IPS DF 6.9 (cell line): ENCODE results near the gene TACC2.

Experiments
- DNase-seq: peaks from one replicate; pipeline ENCODE4 v3.0.0-alpha.2; 2013; ENCODE audit warnings: low read depth, low spot score
- H3K27ac ChIP-seq: one replicate; pipeline ENCODE4 v1.5.1; 2013; ENCODE audit warnings: low read length, control low read depth
- H3K27me3 ChIP-seq: 2 replicates; pipeline ENCODE4 v1.6.1; 2013; ENCODE audit warnings: mild to moderate bottlenecking, low read length; ENCODE audit not compliant: control insufficient read depth, insufficient read depth
- H3K36me3 ChIP-seq: 2 replicates; pipeline ENCODE4 v1.6.1; 2013; ENCODE audit warnings: low read length; ENCODE audit not compliant: control insufficient read depth, insufficient read depth
- H3K4me1 ChIP-seq: 2 replicates; pipeline ENCODE4 v1.6.1; 2013; ENCODE audit warnings: low read length; ENCODE audit not compliant: control insufficient read depth, insufficient read depth
- H3K4me3 ChIP-seq: 2 replicates; pipeline ENCODE4 v1.5.1; 2013; ENCODE audit warnings: mild to moderate bottlenecking, low read length
- H3K9me3 ChIP-seq: 2 replicates; pipeline ENCODE4 v1.6.1; 2013; ENCODE audit warnings: low read length, inconsistent platforms; ENCODE audit not compliant: control insufficient read depth, insufficient read depth
- WGBS: extraction: QIAGEN DNeasy Blood & Tissue Kit; methylation state at CpG from one replicate; pipeline ENCODE4 v1.1.7; 2013; ENCODE audit warnings: mixed read lengths, missing lambda C conversion rate; ENCODE audit not compliant: insufficient read length, insufficient coverage; 5-methylcytosine and 5-hydroxymethylcytosine counted together

TACC2 gene

DNA sequence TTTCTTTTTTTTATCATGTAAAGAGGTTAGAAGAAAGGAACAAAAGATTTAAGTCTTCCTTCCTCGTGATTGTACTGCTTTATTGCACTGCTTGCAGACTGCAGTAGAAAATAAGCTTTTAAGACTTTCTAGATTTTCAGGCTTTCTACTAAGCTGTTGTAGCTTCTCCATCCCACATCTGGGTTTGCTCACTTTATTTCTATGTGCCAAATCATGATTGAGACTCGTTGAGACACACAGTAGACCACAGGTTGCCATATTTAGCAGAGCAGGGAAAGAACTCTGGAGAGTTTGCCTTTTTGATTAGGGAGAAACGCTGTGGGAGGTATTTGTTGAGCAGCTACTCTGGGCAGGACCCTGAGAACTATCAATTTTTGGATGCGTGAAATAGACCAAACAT lies 192.9 kb downstream of the TACC2 start:
- Histone ChIP-seq H3K4me3 (no peak overlapping the region), H3K27ac (no peak overlapping the region), H3K36me3 (no peaks in the 10 kb centered on the region), H3K27me3 (no peaks in the 10 kb centered on the region), H3K9me3 (no peaks in the 10 kb centered on the region), H3K4me1 (peaks cover 18% of the 10 kb centered on the region)
- WGBS = no CpG with 5 or more reads among the region's 4 CpGs
- no peak for DNase-seq

DNA sequence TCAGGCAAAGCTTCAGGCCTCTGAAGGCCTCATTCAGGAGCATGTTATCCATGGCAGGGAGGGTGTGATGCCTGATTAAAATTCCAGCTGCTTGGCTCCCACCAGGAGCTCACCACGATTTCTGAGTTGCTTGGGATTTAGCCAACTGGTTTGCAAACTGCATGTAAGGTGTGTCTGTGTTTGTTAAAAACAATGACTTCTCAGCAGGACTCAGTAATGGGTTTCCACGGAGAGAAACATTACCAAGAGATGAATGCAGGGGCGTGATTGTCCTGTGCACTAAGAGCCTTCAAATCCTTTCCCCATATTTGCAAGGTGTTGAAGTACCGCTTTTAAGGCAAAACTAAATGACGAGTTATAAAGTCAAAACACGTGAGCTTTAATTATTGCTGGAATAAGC lies 193.3 kb downstream of the TACC2 start:
- Histone ChIP-seq H3K9me3 (no peaks in the 10 kb centered on the region), H3K36me3 (no peaks in the 10 kb centered on the region), H3K27ac (no peak overlapping the region), H3K4me1 (peaks cover 18% of the 10 kb centered on the region), H3K27me3 (no peaks in the 10 kb centered on the region), H3K4me3 (no peak overlapping the region)
- WGBS = no CpG with 5 or more reads among the region's 6 CpGs
- DNase-seq = no peak

DNA sequence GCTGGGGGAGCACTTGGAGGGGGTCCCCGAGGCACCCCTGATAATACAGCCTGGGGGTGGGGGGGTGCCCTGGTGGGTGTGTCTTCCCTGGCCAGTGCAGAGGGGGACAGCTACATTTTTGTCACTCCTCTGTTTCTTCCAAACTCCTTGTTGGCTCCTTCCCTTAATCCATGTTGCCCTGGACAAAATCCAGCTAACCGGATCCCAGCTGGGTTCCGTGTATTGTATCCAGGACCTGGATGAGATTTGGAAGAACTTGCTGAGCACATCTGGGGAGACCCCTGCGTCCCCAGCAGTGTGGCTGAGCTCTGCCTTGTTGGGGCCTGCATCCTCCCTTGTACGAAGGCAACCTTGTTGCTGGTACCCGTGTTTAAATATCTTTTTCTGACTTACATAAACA lies 195.3 kb downstream of the TACC2 start:
- Histone ChIP-seq H3K27me3 (no peaks in the 10 kb centered on the region), H3K4me1 (peaks cover 14% of the 10 kb centered on the region), H3K36me3 (no peaks in the 10 kb centered on the region), H3K4me3 (no peak overlapping the region), H3K27ac (no peak overlapping the region), H3K9me3 (no peaks in the 10 kb centered on the region)
- no CpG with 5 or more reads among the region's 6 CpGs for WGBS
- no peak for DNase-seq

DNA sequence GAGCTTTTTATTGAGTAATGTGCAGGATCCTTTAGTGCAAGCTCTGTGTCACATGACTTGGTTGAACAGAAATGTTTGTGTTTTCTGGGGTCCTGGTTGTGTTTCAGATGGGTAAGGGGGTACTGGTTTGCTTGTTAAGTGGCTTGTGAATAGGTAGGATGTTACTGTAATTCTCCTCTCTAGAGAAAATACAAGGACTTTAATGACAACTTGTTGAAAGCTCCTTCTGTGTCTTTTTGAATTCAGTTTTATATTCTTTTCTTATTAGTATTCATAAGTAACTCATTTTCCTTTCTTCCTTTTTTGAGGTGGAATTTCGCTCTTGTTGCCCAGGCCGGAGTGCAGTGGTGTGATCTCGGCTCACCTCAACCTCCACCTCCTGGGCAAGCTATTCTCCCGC lies 196.7 kb downstream of the TACC2 start:
- Histone ChIP-seq H3K27ac (no peak overlapping the region), H3K4me1 (peaks cover 11% of the 10 kb centered on the region), H3K36me3 (no peaks in the 10 kb centered on the region), H3K9me3 (no peaks in the 10 kb centered on the region), H3K27me3 (no peaks in the 10 kb centered on the region), H3K4me3 (no peak overlapping the region)
- no CpG with 5 or more reads among the region's 4 CpGs for WGBS
- no peak for DNase-seq

DNA sequence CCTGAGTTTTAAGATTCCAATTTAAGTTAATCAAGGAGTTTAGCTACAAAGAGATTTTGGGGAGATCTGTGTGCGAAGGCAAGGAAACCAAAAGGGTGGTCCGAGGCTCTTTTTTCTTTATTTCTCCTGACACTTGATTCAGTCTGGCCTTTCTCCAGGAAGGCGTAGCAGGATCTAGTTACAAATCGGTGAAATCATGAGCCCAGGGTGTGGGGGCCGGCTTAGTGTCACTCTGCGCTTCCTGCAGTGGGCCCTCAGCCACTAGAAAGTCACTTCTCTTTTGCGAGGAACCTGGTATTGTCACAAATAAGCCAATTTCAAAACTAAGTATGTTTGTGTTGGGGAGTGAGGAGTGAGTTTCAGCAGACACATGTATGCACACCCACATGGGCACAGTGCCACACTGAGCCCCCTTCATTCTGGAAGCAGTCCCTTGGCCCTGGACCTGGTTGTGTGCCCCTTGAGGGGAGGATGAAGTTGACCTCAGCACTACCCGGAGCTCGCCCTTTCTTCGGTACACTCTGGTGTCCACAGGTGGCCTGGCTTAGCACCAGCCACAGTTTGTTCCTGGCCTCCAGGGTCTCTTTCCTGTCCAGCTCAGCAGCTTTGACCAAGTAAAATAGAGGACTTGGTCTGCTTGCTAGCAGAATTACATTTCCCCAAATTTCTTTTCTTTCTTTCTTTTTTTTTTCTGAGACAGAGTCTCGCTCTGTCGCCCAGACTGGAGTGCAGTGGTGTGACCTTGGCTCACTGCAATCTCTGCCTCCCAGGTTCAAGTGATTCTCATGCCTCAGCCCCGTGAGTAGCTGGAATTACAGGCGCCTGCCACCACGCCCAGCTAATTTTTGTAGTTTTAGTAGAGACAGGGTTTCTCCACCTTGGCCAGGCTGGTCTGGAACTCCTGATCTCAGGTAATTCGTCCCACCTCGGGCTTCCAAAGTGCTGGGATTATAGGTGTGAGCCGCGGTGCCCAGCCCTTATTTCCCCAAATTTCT lies 198.2 kb downstream of the TACC2 start:
- no peak for DNase-seq
- Histone ChIP-seq H3K27me3 (no peaks in the 10 kb centered on the region), H3K27ac (no peak overlapping the region), H3K9me3 (no peaks in the 10 kb centered on the region), H3K36me3 (no peaks in the 10 kb centered on the region), H3K4me3 (no peak overlapping the region), H3K4me1 (peaks cover 11% of the 10 kb centered on the region)
- no CpG with 5 or more reads among the region's 19 CpGs for WGBS

DNA sequence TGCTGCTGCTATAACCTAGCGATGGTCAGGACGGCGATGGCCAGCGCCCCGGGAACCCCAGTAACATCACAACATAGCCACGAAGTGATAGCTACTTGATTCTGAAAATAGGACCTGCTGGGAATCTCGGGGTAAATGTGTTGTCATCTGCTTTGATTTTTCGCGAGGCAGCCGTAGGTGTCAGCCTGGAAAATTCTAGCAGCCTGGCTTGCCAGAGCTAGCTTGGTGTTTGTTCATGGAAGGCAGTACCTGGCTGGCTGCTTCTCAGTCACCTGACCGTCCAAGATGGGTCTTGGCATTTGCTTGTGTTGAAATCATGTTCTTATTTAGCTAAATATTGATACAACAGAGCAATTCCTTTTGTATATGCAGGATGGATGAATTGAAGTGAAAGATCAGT lies 199.7 kb downstream of the TACC2 start:
- Histone ChIP-seq H3K4me3 (no peak overlapping the region), H3K9me3 (no peaks in the 10 kb centered on the region), H3K4me1 (peaks cover 3% of the 10 kb centered on the region), H3K36me3 (no peaks in the 10 kb centered on the region), H3K27me3 (no peaks in the 10 kb centered on the region), H3K27ac (no peak overlapping the region)
- DNase-seq = no peak
- no CpG with 5 or more reads among the region's 11 CpGs for WGBS

DNA sequence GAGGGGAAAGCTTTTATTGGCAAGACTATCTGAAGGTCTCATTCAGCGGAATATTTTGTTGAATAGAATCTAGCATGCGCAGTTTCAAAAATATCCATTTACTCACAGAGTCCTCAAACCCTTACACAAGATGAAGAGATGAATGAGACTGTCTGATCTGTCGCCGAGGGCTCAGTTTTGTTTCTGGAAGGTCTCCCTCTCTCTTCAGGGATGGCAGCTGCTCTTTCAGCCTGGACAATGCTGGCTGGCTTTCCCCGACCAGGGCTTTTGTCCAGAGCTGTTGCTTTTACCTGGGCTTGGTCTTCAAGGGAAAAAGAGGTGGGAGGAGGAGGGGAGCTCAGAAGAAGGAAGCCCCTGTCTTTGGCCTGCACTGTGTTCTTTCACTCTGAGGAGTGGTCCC lies 200.2 kb downstream of the TACC2 start:
- Histone ChIP-seq H3K27ac (no peak overlapping the region), H3K27me3 (no peaks in the 10 kb centered on the region), H3K36me3 (no peaks in the 10 kb centered on the region), H3K4me1 (peaks cover 3% of the 10 kb centered on the region; the same call in 1 of the 2 replicates), H3K4me3 (no peak overlapping the region), H3K9me3 (no peaks in the 10 kb centered on the region)
- no CpG with 5 or more reads among the region's 5 CpGs for WGBS
- DNase-seq = no peak

DNA sequence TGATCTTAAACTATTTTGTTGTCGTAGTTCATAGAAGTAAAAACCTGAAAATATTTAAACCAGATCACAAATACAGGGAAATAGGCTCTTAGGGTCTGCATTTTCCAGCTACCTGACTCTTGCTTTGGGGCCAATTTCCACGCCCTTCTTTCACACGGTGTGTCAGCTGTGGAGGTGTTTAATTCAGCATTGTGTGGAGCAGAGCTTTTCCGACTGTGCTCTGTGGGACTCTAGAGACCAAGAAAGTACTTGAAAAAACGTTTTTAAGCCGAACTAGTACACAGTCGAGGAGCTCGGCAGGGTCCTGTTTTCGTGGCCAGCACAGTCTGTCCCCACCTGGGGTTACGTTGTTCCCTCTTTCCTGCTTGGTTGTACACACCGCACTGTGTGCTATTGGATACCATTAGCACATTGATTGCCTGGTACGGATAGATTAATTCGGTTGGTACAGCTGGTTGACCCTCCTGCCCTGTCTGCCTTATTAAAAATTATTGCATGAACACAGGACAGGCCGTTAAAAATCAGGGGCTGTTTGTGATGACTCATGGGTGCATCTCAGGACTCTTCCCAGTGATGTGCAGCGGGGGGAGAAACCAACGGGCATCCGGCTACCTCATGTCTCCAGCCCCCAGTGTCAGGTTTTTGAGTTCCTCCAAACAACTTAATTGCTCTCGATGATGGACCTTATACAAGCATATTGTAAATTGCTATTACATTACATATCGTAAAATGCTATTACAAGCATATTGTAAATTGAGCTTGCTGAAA lies 201.4 kb downstream of the TACC2 start:
- no peak overlapping the region for H3K27ac ChIP-seq
- no CpG with 5 or more reads among the region's 19 CpGs for WGBS

DNA sequence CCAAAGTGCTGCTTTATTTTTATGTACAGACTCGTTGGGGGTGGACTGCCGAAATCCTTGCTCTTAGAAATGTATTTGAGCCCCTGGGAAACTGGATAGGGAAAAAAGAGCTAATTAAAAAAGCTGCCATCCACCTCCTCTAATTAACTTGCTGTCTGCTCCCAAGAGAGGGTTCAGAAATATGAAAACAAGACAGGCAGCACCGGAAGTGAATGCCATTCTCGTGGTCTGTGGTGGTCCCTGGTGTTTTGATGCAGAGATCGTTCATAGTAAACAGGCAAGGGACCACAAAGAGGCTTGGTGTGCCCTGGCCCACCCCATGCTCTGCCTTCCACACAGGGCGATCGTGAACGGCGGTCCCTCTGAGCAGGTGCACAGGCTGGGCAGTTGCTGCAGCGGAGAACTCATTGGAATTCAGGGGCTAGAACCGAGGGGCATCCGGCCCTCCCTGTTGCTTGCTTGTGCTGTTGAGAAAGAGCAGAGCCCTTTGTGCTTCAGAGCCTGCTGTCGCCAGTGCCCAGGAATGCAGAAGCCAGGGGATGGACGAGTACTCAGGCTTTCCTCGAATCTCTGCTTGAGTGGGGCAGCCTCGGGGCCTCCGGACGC lies 203.1 kb downstream of the TACC2 start:
- peaks cover 3% of the 10 kb centered on the region; the same call in 1 of the 2 replicates for H3K4me1 ChIP-seq
- H3K9me3 ChIP-seq = no peaks in the 10 kb centered on the region
- no peak overlapping the region for H3K27ac ChIP-seq
- 0 out of 2 replicates have a peak, but pooled peaks cover 6% of the 10 kb centered on the region for H3K36me3 ChIP-seq
- no CpG with 5 or more reads among the region's 18 CpGs for WGBS
- H3K4me3 ChIP-seq = no peak overlapping the region
- no peaks in the 10 kb centered on the region for H3K27me3 ChIP-seq
- no peak for DNase-seq

More for the DNA sequence above, 201.4 kb downstream of the TACC2 start:
- Histone ChIP-seq H3K4me3 (no peak overlapping the region), H3K36me3 (no peaks in the 10 kb centered on the region), H3K4me1 (peaks cover 3% of the 10 kb centered on the region; the same call in 1 of the 2 replicates), H3K9me3 (no peaks in the 10 kb centered on the region), H3K27me3 (no peaks in the 10 kb centered on the region)
- DNase-seq = no peak

DNA sequence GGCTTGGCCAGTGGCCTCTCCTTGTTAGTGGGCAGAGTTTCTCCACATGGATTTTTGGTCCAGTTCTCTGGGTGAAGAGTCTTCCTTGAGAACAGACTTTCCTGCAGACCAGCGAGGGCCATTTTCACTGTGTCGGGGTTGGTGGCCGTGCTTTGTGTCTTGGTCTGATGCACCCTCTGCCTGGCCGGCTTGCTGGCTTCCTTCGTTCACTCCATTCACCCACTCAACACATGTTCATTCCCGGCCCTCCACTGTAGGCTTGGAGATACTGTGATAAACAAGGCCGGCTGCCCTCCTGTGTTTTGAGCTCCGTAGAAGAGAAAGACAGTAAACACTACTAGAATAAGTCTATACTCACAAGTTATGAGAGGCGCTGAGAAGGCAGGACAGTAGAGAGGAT lies 205.3 kb downstream of the TACC2 start:
- Histone ChIP-seq H3K4me3 (no peak overlapping the region), H3K4me1 (no peaks in the 10 kb centered on the region; the same call in 1 of the 2 replicates), H3K27ac (no peak overlapping the region), H3K36me3 (0 out of 2 replicates have a peak, but pooled peaks cover 6% of the 10 kb centered on the region), H3K9me3 (no peaks in the 10 kb centered on the region), H3K27me3 (no peaks in the 10 kb centered on the region)
- WGBS = no CpG with 5 or more reads among the region's 9 CpGs
- no peak for DNase-seq
